Measurements from ENCODE around the gene AKAP9.

- TF ChIP-seq, protein P1, sequence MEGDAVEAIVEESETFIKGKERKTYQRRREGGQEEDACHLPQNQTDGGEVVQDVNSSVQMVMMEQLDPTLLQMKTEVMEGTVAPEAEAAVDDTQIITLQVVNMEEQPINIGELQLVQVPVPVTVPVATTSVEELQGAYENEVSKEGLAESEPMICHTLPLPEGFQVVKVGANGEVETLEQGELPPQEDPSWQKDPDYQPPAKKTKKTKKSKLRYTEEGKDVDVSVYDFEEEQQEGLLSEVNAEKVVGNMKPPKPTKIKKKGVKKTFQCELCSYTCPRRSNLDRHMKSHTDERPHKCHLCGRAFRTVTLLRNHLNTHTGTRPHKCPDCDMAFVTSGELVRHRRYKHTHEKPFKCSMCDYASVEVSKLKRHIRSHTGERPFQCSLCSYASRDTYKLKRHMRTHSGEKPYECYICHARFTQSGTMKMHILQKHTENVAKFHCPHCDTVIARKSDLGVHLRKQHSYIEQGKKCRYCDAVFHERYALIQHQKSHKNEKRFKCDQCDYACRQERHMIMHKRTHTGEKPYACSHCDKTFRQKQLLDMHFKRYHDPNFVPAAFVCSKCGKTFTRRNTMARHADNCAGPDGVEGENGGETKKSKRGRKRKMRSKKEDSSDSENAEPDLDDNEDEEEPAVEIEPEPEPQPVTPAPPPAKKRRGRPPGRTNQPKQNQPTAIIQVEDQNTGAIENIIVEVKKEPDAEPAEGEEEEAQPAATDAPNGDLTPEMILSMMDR (IDR thresholded peaks at IDR 0.05): no peak
- TF ChIP-seq POLR2A (IDR thresholded peaks at IDR 0.05): no peak
Observed at GRCh38 chr7:92020636-92021035, 80.0 kb downstream of the AKAP9 start.

Data from upper lobe of left lung (tissue), 4 donors.